Measurements from ENCODE around the gene STEAP1B.
"Not testable (repeated sequence)": the region's sequence is repeated elsewhere in the genome, so short reads cannot be mapped to it uniquely, and the experiment has no call there.

STEAP1B gene

GRCh38 chr7:22496296-22496888 is 3.6 kb downstream of the STEAP1B start:
- not testable (repeated sequence) for DNase-seq

- DNase-seq = not testable (repeated sequence)
These were observed 6.6 kb downstream of the STEAP1B start for GRCh38 chr7:22493160-22493925.

GRCh38 chr7:22488643-22489462 is 11.1 kb downstream of the STEAP1B start:
- peak; percentile 54 for DNase-seq

- no peak for DNase-seq
These were observed 11.9 kb downstream of the STEAP1B start for GRCh38 chr7:22487978-22488642.

- no peak for DNase-seq
These were observed 13.4 kb downstream of the STEAP1B start for GRCh38 chr7:22486597-22486996.

GRCh38 chr7:22485189-22485588 is 14.8 kb downstream of the STEAP1B start:
- DNase-seq = no peak

GRCh38 chr7:22482503-22482902 is 17.5 kb downstream of the STEAP1B start:
- DNase-seq = no peak

GRCh38 chr7:22481726-22482125 is 18.3 kb downstream of the STEAP1B start:
- DNase-seq = no peak

- DNase-seq = no peak
These were observed 19.4 kb downstream of the STEAP1B start for GRCh38 chr7:22480523-22481075.

- no peak for DNase-seq
These were observed 22.0 kb downstream of the STEAP1B start for GRCh38 chr7:22477876-22478450.

- DNase-seq = no peak
These were observed 22.7 kb downstream of the STEAP1B start for GRCh38 chr7:22477262-22477661.

GRCh38 chr7:22476824-22477223 is 23.2 kb downstream of the STEAP1B start:
- no peak for DNase-seq

GRCh38 chr7:22474645-22475044 is 25.3 kb downstream of the STEAP1B start:
- no peak for DNase-seq

- no peak for DNase-seq
These were observed 29.0 kb downstream of the STEAP1B start for GRCh38 chr7:22470981-22471380.

GRCh38 chr7:22469371-22470143 is 30.4 kb downstream of the STEAP1B start:
- no peak for DNase-seq

- DNase-seq = no peak
These were observed 31.4 kb downstream of the STEAP1B start for GRCh38 chr7:22468609-22469008.

- DNase-seq = no peak
These were observed 35.7 kb downstream of the STEAP1B start for GRCh38 chr7:22464299-22464698.

- no peak for DNase-seq
These were observed 39.5 kb downstream of the STEAP1B start for GRCh38 chr7:22460363-22460988.

- no peak for DNase-seq
These were observed 42.5 kb downstream of the STEAP1B start for GRCh38 chr7:22457471-22457870.

GRCh38 chr7:22454446-22454845 is 45.5 kb downstream of the STEAP1B start:
- DNase-seq = no peak

- DNase-seq = no peak
These were observed 46.9 kb downstream of the STEAP1B start for GRCh38 chr7:22452960-22453558.

Measured in activated CD8-positive, alpha-beta memory T cell treated with anti-CD3 and anti-CD28 coated beads, Interleukin-2, amount 50 U/mL, for 4 hours (primary cell).